ENCODE measurements around the gene VDAC1.
A peak's percentile ranks its signal among the peaks of the same experiment; 100 is the strongest.
"Not testable (repeated sequence)": the region's sequence is repeated elsewhere in the genome, so short reads cannot be mapped to it uniquely, and the experiment has no call there.

Gene VDAC1

GRCh38 chr5:134004626-134005416 is at the start of gene VDAC1:
VDAC1 (minus strand) TSS chr5:134004975; CDS start chr5:133993012, 11,963 bp downstream.
- peak; percentile 73 for DNase-seq (ENCODE audit: low read depth)

DNA sequence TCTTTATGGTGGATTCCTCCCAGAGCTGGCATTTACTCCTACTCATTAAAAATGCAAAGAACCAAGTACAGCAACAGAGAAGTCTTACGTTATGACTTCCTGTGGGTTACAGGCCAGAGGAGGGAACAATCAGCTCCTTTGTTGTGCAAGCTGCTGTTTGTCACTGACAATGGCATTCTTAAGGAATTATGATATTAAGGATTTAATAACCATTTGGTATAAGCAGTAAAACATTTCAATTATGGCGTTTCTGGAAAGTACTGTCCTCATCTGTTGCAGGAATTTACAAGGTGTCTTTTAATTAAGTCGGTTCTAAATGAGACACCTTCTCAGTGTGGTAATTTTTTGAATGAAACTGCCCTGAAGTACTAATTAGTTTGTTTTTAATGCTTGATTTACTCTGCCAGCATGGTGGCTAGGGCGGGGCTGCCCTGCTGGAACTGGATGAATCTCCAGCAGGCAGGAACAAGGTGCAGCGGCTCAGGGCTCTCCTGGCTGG is 49.1 kb upstream of the VDAC1 start:
- no peak for DNase-seq (ENCODE audit: low read depth)

DNA sequence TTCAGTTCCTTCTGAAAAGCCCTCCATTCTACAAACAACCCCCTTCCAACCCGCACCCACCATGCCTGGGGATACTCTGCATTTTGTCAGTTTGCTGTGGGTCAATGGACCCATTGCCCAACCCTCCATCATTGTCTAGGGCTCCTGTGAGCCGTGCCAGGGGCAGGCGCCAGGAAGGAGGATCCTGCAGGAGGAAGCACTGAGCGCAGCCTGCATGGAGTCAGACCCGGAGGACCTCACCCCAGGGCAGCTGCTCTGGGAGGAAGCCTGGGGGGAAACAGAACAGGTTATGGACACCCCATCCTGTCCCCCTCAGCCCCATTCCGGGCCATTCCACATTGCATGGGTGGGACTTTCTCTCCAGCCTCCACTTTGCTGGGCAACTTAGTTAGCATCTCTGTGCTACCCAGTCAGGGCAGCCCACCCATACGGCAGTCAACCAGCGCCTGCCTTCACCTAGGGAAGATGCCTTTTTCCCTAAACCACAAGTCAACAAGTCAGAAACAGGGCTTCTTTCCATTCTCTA is 48.6 kb upstream of the VDAC1 start:
- DNase-seq (ENCODE audit: low read depth): no peak

GRCh38 chr5:134051305-134051704 is 46.5 kb upstream of the VDAC1 start:
- no peak for DNase-seq (ENCODE audit: low read depth)

GRCh38 chr5:134048864-134049263 is 44.1 kb upstream of the VDAC1 start:
- DNase-seq (ENCODE audit: low read depth): no peak

GRCh38 chr5:134047687-134048056 is 42.9 kb upstream of the VDAC1 start:
- DNase-seq (ENCODE audit: low read depth): no peak

GRCh38 chr5:134046801-134047686 is 42.3 kb upstream of the VDAC1 start:
- DNase-seq (ENCODE audit: low read depth): no peak

DNA sequence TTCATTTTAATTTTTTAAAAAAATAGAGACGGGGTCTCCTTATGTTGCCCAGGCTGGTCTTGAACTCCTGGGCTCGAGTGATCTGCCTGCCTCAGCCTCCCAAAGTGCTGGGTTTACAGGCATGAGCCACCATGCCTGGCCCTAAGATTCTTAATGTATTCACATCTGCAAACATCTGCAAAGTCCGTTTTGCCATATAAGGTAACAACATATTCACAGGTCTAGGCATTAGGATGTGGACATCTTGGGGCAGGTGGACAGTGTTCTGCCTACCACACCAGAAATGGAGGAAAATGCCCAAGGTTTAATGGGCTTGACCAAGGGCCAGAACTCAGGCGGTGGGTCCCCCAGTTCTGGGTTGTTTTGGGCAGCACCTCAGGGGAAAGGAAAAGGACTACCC is 41.6 kb upstream of the VDAC1 start:
- no peak for DNase-seq (ENCODE audit: low read depth)

DNA sequence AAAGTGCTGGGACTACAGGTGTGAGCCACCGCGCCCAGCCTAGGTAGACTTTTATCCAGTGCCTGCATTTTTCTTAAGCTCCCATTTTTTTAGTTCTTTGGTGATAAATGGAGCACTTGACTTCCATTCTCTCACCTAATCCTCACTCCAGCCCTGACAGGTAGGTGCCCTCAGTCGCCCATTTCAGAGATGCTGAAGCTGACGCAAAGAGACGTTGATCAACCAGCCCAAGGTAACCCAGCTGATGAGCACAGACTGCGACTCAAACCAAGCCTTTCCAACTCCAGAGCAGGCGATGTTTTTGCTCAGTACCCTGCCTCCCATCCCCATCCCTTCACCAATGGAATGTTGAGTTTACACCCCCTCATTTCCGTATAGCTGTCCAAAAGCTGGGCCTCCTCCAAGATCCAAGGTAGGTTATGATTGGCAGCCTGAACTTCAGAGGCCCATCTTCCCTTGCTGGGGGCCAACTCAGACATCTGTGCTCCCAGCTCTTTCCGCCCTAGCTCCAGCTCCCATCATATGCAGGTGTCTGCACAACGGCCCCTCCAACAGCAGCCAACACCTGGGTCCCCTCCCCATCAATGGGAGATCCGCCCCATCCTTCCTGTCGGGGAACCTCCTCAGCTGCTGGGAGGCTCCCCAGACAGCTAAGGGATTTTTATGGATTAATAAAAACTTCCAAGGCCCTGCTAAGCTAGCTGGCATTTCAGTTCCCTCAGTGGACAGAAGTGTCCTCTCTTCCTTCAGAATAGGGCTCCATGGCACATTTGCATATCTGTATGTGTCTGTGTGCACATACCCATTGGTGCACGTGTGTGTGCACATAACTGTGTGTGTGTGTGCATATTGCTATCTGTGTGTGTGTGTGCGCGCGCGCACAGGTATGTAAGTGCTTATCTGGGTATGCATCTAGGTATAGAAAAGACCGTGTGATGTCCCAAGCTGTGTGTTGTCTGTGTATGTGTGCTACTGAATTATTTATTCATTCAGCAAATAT is 39.3 kb upstream of the VDAC1 start:
- no peak for DNase-seq (ENCODE audit: low read depth)

GRCh38 chr5:134041570-134042411 is 37.0 kb upstream of the VDAC1 start:
- DNase-seq (ENCODE audit: low read depth): no peak

DNA sequence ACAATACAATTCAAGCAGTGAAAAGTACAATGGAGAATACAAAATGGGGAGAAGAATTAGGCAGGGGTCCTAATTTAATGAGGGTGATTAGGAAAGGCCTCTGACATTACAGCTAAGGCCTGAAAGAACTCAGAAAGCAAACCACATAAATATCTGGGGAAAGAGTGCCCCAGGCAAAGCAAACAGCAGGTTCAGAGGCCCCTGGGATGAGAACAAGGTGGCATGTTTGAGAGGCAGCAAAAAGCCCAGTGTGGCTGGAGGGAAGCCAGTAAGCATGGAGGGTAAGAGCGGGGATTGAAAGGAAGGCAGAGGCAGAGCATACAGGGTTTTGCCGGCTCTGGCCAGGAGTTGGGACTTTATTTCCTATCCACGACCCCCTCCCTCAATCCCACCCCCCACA is 33.4 kb upstream of the VDAC1 start:
- DNase-seq (ENCODE audit: low read depth): no peak

GRCh38 chr5:134037160-134037559 is 32.4 kb upstream of the VDAC1 start:
- DNase-seq (ENCODE audit: low read depth): no peak

- DNase-seq (ENCODE audit: low read depth): no peak
Measured at GRCh38 chr5:134034326-134034725, 29.6 kb upstream of the VDAC1 start.

DNA sequence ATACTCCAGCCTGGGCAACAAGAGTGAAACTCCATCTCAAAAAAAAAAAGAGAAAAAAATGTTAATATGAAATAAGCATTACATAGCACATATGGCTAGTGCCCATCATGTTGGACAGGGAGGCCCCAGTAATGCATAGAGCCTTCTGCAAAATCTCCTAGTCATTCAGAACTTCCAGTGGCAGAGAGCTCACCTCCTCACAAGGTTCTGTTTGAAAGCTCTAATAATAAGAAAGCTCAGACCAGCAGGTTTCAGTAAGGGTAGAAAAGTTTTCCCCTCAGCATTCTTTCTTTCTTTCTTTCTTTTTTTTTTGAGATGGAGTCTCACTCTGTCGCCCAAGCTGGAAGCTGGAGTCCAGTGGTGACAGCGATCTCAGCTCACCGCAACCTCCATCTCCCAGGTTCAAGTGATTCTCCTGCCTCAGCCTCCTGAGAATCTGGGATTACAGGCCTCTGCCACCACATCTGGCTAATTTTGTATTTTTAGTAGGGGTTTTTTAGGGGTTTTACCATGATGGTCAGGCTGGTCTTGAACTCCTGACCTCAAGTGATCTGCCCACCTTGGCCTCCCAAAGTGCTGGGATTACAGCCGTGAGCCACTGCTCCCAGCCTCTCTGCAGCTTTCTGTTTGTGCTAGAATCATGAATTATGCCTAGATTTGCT is 25.7 kb upstream of the VDAC1 start:
- not testable (repeated sequence) for DNase-seq (ENCODE audit: low read depth)

- peak; percentile 88 for DNase-seq (ENCODE audit: low read depth)
Measured at GRCh38 chr5:134029156-134029555, 24.4 kb upstream of the VDAC1 start.

- no peak for DNase-seq (ENCODE audit: low read depth)
Measured at GRCh38 chr5:134028496-134028895, 23.7 kb upstream of the VDAC1 start.

- no peak for DNase-seq (ENCODE audit: low read depth)
Measured at GRCh38 chr5:134027288-134027615, 22.5 kb upstream of the VDAC1 start.

DNA sequence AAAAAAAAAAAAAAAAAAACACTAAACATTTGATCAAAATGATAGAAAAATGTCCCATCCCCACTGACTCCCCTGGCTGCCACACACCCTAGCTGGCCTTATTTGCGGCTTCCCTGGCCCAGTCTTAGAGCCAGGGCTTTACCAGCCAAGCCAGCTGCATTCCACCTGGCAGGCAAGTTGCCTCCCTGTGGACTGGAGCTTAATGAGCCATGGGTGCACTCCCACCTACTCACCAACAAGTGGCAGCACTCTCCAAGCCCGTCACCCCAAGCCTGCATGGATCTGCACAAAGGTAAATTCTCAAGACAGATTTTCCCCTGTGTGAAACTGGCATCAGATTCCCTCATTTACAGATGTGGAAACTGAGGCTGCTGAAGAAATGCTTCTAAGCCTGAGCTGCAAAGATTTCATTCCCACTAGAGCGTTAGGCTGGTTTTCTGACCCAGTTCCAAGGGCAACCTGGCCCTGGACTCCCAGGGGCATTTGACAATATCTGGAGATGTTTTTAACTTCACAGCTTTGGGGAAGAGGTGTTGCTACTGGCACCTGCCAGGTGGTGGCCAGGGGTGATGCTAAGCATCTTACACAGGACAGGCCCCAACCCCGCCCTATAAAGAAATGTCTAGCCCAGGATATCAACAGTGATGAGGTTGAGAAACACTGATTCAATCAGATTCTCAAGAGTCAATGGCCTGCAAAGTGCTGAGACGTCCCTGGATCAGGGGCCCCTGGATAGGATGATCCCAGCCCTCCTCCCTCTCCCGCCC is 21.9 kb upstream of the VDAC1 start:
- no peak for DNase-seq (ENCODE audit: low read depth)

- no peak for DNase-seq (ENCODE audit: low read depth)
Measured at GRCh38 chr5:134025786-134026185, 21.0 kb upstream of the VDAC1 start.
